ENCODE measurements around the gene DDX47. TPM values are rescaled to one million over a fixed set of nuclear protein-coding genes. Genes with fewer than 3 reads are reported as not detected.
"Not testable (repeated sequence)": the region's sequence is repeated elsewhere in the genome, so short reads cannot be mapped to it uniquely, and the experiment has no call there.

The DDX47 gene
- total and polyA plus RNA-seq, 8 donors: 17.9 to 34.5 (median 26.2) TPM

DNA sequence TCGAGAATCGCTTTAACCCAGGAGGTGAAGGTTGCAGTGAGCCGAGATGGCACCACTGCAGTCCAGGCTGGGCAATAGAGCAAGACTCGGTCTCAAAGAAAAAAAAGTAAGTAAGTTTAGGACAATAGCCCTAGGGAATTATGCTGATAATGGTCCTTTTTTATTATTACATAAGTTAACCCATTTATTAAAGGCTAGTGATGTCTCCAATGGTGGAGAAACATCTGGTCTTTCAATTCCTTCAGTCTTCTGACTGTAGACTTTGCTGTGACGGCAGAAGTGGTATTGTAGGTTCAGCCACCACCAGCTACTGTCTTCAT is 27.4 kb downstream of the DDX47 start:
- TF ChIP-seq, protein P1, sequence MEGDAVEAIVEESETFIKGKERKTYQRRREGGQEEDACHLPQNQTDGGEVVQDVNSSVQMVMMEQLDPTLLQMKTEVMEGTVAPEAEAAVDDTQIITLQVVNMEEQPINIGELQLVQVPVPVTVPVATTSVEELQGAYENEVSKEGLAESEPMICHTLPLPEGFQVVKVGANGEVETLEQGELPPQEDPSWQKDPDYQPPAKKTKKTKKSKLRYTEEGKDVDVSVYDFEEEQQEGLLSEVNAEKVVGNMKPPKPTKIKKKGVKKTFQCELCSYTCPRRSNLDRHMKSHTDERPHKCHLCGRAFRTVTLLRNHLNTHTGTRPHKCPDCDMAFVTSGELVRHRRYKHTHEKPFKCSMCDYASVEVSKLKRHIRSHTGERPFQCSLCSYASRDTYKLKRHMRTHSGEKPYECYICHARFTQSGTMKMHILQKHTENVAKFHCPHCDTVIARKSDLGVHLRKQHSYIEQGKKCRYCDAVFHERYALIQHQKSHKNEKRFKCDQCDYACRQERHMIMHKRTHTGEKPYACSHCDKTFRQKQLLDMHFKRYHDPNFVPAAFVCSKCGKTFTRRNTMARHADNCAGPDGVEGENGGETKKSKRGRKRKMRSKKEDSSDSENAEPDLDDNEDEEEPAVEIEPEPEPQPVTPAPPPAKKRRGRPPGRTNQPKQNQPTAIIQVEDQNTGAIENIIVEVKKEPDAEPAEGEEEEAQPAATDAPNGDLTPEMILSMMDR (IDR thresholded peaks at IDR 0.05): no peak
- FAIRE-seq (no peak), DNase-seq (no peak), ATAC-seq (no peak)
- WGBS, 2 donors: 92 to 95% methylated on average over 5 of the region's 5 CpGs
- no peaks in the 10 kb centered on the region for H3K9me3 ChIP-seq
- no peaks in the 10 kb centered on the region for H3K27me3 ChIP-seq
- no peaks in the 10 kb centered on the region for H3K4me1 ChIP-seq
- H3K27ac ChIP-seq: no peak overlapping the region
- H3K36me3 ChIP-seq: no peaks in the 10 kb centered on the region
- intact Hi-C loops (cut with DNase I): no loop called here
- H3K4me3 ChIP-seq: no peak overlapping the region

DNA sequence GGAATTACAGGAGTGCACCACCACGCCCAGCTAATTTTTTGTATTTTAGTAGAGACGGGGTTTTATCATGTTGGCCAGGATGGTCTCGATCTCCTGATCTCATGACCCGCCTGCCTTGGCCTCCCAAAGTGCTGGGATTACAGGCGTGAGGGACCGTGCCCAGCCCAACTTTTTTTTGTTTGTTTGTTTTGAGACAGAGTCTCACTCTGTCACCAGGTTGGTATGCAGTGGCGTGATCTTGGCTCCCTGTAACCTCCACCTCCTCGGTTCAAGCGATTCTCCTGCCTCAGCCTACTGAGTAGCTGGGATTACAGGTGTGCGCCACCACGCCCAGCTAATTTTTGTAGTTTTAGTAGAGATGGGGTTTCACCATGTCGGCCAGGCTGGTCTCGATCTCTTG is 28.3 kb downstream of the DDX47 start:
- H3K4me3 ChIP-seq; H3K4me1 ChIP-seq; H3K36me3 ChIP-seq; ATAC-seq; FAIRE-seq; intact Hi-C loops (cut with DNase I); H3K27me3 ChIP-seq; H3K27ac ChIP-seq; H3K9me3 ChIP-seq; DNase-seq: not testable (repeated sequence)
- 89 to 93% methylated on average over 13 of the region's 13 CpGs for WGBS, 2 donors

DNA sequence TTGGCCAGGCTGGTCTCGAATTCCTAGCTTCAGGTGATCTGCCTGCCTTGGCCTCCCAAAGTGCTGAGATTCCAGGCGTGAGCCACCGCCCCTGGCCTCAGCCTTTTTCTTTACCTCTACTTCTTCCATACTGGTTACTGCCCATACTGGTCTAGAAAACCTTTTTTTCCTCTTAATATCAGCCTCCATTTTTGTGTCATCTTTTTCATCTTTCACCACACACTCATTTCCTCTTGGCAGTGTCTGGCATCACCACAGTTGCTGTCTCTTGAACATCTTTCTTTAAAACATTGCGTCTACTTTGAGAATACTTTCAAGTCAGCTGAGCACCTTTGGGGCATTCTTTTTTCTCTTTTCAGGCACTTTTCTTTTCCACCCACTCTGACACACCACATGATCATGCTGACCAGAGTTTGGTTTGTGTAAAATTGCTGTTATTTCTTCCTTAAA is 32.7 kb downstream of the DDX47 start:
- no peaks in the 10 kb centered on the region for H3K27me3 ChIP-seq
- TF ChIP-seq, protein P1 (IDR thresholded peaks at IDR 0.05): no peak
- no peak overlapping the region for H3K4me3 ChIP-seq
- DNase-seq (no peak), FAIRE-seq (no peak), ATAC-seq (no peak)
- H3K27ac ChIP-seq: no peak overlapping the region
- H3K36me3 ChIP-seq: no peaks in the 10 kb centered on the region
- H3K9me3 ChIP-seq: no peaks in the 10 kb centered on the region
- intact Hi-C loops (cut with DNase I): no loop called here
- H3K4me1 ChIP-seq: no peaks in the 10 kb centered on the region
- 87 to 89% methylated on average over 4 of the region's 4 CpGs for WGBS, 2 donors

DNA sequence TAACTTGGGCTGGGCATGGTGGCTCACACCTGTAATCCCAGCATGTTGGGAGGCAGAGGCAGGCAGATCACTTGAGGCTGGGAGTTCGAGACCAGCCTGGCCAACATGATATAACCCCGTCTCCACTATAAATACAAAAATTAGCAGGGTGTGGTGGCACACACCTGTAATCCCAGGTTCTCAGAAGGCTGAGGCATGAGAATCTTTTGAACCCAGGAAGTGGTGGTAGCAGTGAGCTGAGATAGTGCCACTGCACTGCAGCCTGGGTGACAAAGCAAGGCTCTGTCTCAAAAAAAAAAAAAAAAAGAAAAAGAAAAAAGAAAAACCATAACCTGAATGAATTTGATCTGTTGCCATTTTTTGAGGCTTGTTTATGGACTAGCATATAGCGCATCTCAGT is 33.6 kb downstream of the DDX47 start:
- 97 to 99% methylated on average over 3 of the region's 3 CpGs for whole genome bisulfite sequencing, 2 donors
- H3K4me1 ChIP-seq; H3K4me3 ChIP-seq; intact Hi-C loops (cut with DNase I); ATAC-seq; DNase-seq; H3K36me3 ChIP-seq; H3K27me3 ChIP-seq; H3K9me3 ChIP-seq; FAIRE-seq; H3K27ac ChIP-seq: not testable (repeated sequence)

DNA sequence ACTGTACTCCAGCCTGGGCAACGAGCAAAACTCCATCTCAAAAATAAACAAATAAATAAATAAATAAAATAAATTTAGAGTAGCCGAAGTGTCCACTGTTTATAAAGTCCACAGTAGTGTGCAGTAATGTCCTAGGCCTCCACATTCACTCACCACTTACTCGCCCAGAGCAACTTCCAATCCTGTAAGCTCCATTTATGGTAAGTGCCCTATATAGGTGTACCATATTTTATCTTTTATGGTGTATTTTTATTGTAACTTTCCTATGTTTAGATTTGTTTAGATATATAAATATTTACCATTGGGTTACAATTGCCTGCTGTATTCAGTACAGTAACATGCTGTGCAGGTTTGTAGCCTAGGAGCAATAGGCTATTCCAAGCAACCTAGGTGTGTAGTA is 40.3 kb downstream of the DDX47 start:
- no peaks in the 10 kb centered on the region for H3K9me3 ChIP-seq
- H3K27ac ChIP-seq: no peak overlapping the region
- no peaks in the 10 kb centered on the region for H3K36me3 ChIP-seq
- FAIRE-seq: no peak
- intact Hi-C loops (cut with DNase I): no loop called here
- DNase-seq: no peak
- no peak for ATAC-seq
- TF ChIP-seq, protein P1 (IDR thresholded peaks at IDR 0.05): no peak
- no peak overlapping the region for H3K4me3 ChIP-seq
- H3K4me1 ChIP-seq: no peaks in the 10 kb centered on the region
- no peaks in the 10 kb centered on the region for H3K27me3 ChIP-seq
- 55 to 63% methylated on average over 3 of the region's 3 CpGs for WGBS, 2 donors

DNA sequence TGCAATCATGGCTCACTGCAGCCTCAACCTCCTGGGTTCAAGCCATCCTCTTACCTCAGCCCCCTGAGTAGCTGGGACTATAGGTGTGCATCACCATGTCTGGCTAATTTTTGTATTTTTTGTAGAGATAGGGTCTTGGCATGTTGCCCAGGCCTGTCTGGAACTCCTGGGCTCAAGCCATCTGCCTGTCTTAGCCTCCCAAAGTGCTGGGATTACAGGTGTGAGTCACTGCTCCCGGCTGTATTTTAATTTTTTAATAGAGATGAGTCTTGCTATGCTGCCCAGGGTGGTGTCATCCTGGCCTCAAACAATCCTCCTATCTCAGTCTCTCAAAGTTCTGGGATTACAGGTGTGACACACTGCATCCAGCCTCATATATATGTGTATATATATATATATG is 46.5 kb downstream of the DDX47 start:
- no peaks in the 10 kb centered on the region for H3K4me1 ChIP-seq
- no peak for FAIRE-seq

More for the DNA sequence above, 46.5 kb downstream of the DDX47 start:
- H3K9me3 ChIP-seq: no peaks in the 10 kb centered on the region
- intact Hi-C loops (cut with DNase I): no loop called here
- no peak overlapping the region for H3K4me3 ChIP-seq
- TF ChIP-seq, protein P1 (IDR thresholded peaks at IDR 0.05): no peak
- 46 to 63% methylated on average over 1 of the region's 1 CpG for WGBS, 2 donors
- DNase-seq: no peak
- ATAC-seq: no peak
- H3K27ac ChIP-seq: no peak overlapping the region
- no peaks in the 10 kb centered on the region for H3K27me3 ChIP-seq
- H3K36me3 ChIP-seq: no peaks in the 10 kb centered on the region

Data from pancreas (tissue), 10 donors.